Smooth muscle cell (in vitro differentiated cells): ENCODE data around the gene ADAD2. TPM values are rescaled to one million over a fixed set of nuclear protein-coding genes. Genes with fewer than 3 reads are reported as not detected.

Experiments
- DNase-seq: peaks from one replicate; lab custom pipeline; 2025; ENCODE audit not compliant: unreplicated experiment; lab: John Stamatoyannopoulos, UW
- H2AFZ ChIP-seq: fragments of 200-600 bp; sonication (generic); 2 replicates; pipeline ENCODE4 v1.6.0; 2016; ENCODE audit warnings: antibody characterized with exemption, low read depth, mild to moderate bottlenecking
- H3F3A ChIP-seq: fragments of 200-600 bp; sonication (generic); 2 replicates; pipeline ENCODE4 v1.6.0; 2017; ENCODE audit warnings: antibody characterized with exemption, low read depth
- H3K27ac ChIP-seq: fragments of 200-600 bp; sonication (generic); 2 replicates; pipeline ENCODE4 v1.5.1; 2016; ENCODE audit warnings: low read depth, mild to moderate bottlenecking
- H3K27me3 ChIP-seq: fragments of 200-600 bp; sonication (generic); 2 replicates; pipeline ENCODE4 v1.6.1; 2016; ENCODE audit warnings: low read depth, mild to moderate bottlenecking
- H3K36me3 ChIP-seq: fragments of 200-600 bp; sonication (generic); 2 replicates; pipeline ENCODE4 v1.5.1; 2016; ENCODE audit warnings: low read depth
- H3K4me1 ChIP-seq: fragments of 200-600 bp; sonication (generic); 2 replicates; pipeline ENCODE4 v1.5.1; 2016; ENCODE audit warnings: low read depth
- H3K4me2 ChIP-seq: fragments of 200-600 bp; sonication (generic); 2 replicates; pipeline ENCODE4 v1.6.0; 2016; ENCODE audit warnings: mild to moderate bottlenecking
- H3K4me3 ChIP-seq: fragments of 200-600 bp; sonication (generic); 2 replicates; pipeline ENCODE4 v1.5.1; 2016; ENCODE audit warnings: mild to moderate bottlenecking
- H3K79me2 ChIP-seq: fragments of 200-600 bp; sonication (generic); 2 replicates; pipeline ENCODE4 v1.6.0; 2016; ENCODE audit warnings: low read depth, mild to moderate bottlenecking
- H3K9ac ChIP-seq: fragments of 200-600 bp; sonication (generic); 2 replicates; pipeline ENCODE4 v1.6.0; 2016; ENCODE audit warnings: low read depth
- H3K9me3 ChIP-seq: fragments of 200-600 bp; sonication (generic); replicated peaks from 2 replicates; pipeline ENCODE4 v1.5.1; 2016; ENCODE audit warnings: low read depth
- H4K20me1 ChIP-seq: fragments of 200-600 bp; sonication (generic); 2 replicates; pipeline ENCODE4 v1.6.0; 2016; ENCODE audit warnings: low read depth
- WGBS: methylation state at CpG from one replicate; pipeline ENCODE4 v1.1.7; 2016; ENCODE audit warnings: low lambda C conversion rate; 5-methylcytosine and 5-hydroxymethylcytosine counted together
- polyA plus RNA-seq: library from polyadenylated mRNA; unstranded; fragments of >200 nt; fragmentation: Nextera tagmentation; extraction: Ambion mirVana; gene quantifications from 2 replicates; pipeline ENCODE4 v1.2.1, GENCODE V29; 2016
- total RNA-seq: library from RNA; depleted of rRNA; stranded (reverse); fragments of >200 nt; gene quantifications from 2 replicates; pipeline ENCODE4 v1.2.3, GENCODE V29; 2014
- TF ChIP-seq, protein P1 (sequence below): fragments of 200-600 bp; sonication (generic); IDR thresholded peaks from 2 replicates; pipeline ENCODE4 v1.5.1; 2017; ENCODE audit warnings: borderline replicate concordance, mild to moderate bottlenecking, antibody characterized with exemption; ENCODE audit not compliant: insufficient read depth, poor library complexity, severe bottlenecking

The ADAD2 gene
- total and polyA plus RNA-seq, 2 experiments from 2014 or later: not detected

GRCh38 chr16:84224554-84224953 is 33.6 kb downstream of the ADAD2 start:
- TF ChIP-seq, protein P1, sequence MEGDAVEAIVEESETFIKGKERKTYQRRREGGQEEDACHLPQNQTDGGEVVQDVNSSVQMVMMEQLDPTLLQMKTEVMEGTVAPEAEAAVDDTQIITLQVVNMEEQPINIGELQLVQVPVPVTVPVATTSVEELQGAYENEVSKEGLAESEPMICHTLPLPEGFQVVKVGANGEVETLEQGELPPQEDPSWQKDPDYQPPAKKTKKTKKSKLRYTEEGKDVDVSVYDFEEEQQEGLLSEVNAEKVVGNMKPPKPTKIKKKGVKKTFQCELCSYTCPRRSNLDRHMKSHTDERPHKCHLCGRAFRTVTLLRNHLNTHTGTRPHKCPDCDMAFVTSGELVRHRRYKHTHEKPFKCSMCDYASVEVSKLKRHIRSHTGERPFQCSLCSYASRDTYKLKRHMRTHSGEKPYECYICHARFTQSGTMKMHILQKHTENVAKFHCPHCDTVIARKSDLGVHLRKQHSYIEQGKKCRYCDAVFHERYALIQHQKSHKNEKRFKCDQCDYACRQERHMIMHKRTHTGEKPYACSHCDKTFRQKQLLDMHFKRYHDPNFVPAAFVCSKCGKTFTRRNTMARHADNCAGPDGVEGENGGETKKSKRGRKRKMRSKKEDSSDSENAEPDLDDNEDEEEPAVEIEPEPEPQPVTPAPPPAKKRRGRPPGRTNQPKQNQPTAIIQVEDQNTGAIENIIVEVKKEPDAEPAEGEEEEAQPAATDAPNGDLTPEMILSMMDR: no peak
- Histone ChIP-seq H3K9me3 (no peaks in the 10 kb centered on the region), H3K36me3 (no peaks in the 10 kb centered on the region), H3F3A (peaks cover 16% of the 10 kb centered on the region), H3K9ac (no peak overlapping the region), H2AFZ (no peak overlapping the region), H3K79me2 (no peaks in the 10 kb centered on the region), H3K4me1 (peaks cover 12% of the 10 kb centered on the region), H4K20me1 (no peaks in the 10 kb centered on the region), H3K4me2 (no peak overlapping the region), H3K27ac (no peak overlapping the region), H3K4me3 (no peak overlapping the region), H3K27me3 (no peaks in the 10 kb centered on the region)
- WGBS: 96% methylated on average over 3 of the region's 3 CpGs
- no peak for DNase-seq

- Histone ChIP-seq H3K36me3 (no peaks in the 10 kb centered on the region), H4K20me1 (no peaks in the 10 kb centered on the region), H3K27me3 (no peaks in the 10 kb centered on the region), H3K4me2 (no peak overlapping the region), H3F3A (peaks cover 18% of the 10 kb centered on the region), H3K27ac (no peak overlapping the region), H3K4me1 (peaks cover 12% of the 10 kb centered on the region), H2AFZ (no peak overlapping the region), H3K79me2 (no peaks in the 10 kb centered on the region), H3K9me3 (no peaks in the 10 kb centered on the region), H3K9ac (no peak overlapping the region), H3K4me3 (no peak overlapping the region)
- DNase-seq: no peak
- WGBS: 94% methylated on average over 3 of the region's 3 CpGs
- TF ChIP-seq, protein P1: no peak
These were observed 34.2 kb downstream of the ADAD2 start for GRCh38 chr16:84225126-84225525.

- TF ChIP-seq, protein P1: no peak
- Histone ChIP-seq H3K27ac (no peak overlapping the region), H3K36me3 (no peaks in the 10 kb centered on the region), H3K9me3 (no peaks in the 10 kb centered on the region), H3K79me2 (no peaks in the 10 kb centered on the region), H3K9ac (no peak overlapping the region), H3K4me1 (peaks cover 11% of the 10 kb centered on the region), H3K27me3 (no peaks in the 10 kb centered on the region), H3K4me2 (no peak overlapping the region), H4K20me1 (no peaks in the 10 kb centered on the region), H3K4me3 (no peak overlapping the region), H3F3A (peaks cover 18% of the 10 kb centered on the region), H2AFZ (no peak overlapping the region)
- 88% methylated on average over 7 of the region's 7 CpGs for WGBS
- DNase-seq: no peak
These were observed 34.6 kb downstream of the ADAD2 start for GRCh38 chr16:84225571-84225970.

- peaks cover 18% of the 10 kb centered on the region for H3F3A ChIP-seq
- peaks cover 7% of the 10 kb centered on the region for H3K4me1 ChIP-seq
- DNase-seq: no peak
- no peak overlapping the region for H3K4me2 ChIP-seq
- no peaks in the 10 kb centered on the region for H4K20me1 ChIP-seq
- 85% methylated on average over 8 of the region's 8 CpGs for WGBS
- no peak overlapping the region for H2AFZ ChIP-seq
- no peak overlapping the region for H3K4me3 ChIP-seq
- H3K36me3 ChIP-seq: no peaks in the 10 kb centered on the region
- TF ChIP-seq, protein P1: no peak
- H3K27ac ChIP-seq: no peak overlapping the region
- no peaks in the 10 kb centered on the region for H3K9me3 ChIP-seq
- no peak overlapping the region for H3K9ac ChIP-seq
- H3K27me3 ChIP-seq: no peaks in the 10 kb centered on the region
- H3K79me2 ChIP-seq: no peaks in the 10 kb centered on the region
These were observed 35.1 kb downstream of the ADAD2 start for GRCh38 chr16:84226026-84226425.
